Islet of Langerhans (tissue), 1 donor: ENCODE results near the gene SLC25A47.
"Not testable (repeated sequence)": the region's sequence is repeated elsewhere in the genome, so short reads cannot be mapped to it uniquely, and the experiment has no call there.

Experiments used
- FAIRE-seq: peaks from one replicate; lab custom pipeline; 2011; peaks lifted over from hg19 to GRCh38; lab: Jason Lieb, UNC

The SLC25A47 gene

GRCh38 chr14:100290607-100291304 lies 32.4 kb upstream of the SLC25A47 start:
- no peak for FAIRE-seq

DNA sequence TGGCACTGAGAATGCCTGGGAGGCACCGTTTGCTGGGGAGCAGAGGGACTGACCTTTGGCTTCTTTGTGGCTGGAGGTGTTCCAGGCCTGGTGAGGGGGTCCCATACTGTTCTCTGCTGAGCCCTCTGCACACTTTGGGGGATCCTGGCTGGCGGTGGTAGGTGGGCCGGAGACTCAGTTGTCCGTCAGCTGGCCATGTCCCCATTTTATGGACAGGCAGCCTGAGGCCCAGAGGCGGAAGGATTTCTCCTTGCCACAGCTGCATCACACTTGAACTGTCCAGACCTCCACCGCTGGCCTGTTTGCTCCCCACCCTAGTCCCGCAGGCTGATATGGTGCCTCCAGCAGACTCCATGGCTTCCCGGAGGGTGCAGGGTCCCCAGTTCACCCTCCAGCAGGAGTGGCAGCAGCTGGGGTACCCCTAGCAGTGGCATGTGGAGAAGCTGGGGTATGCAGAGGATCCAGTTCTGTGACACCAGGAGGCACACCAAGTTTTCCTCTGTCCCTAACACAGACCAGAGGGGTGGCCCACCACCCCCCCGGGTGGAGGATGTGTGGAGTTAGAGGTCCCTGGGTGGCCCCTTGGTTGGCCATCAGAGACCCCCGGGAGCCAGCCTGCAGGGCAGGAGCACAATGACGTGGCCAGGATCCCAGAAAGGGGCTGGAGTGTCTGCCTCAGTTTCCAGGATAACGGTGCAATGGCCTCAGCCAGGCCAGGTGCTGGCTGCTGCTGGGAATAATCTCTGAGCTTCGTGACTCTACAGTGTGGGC lies 31.6 kb upstream of the SLC25A47 start:
- no peak for FAIRE-seq

DNA sequence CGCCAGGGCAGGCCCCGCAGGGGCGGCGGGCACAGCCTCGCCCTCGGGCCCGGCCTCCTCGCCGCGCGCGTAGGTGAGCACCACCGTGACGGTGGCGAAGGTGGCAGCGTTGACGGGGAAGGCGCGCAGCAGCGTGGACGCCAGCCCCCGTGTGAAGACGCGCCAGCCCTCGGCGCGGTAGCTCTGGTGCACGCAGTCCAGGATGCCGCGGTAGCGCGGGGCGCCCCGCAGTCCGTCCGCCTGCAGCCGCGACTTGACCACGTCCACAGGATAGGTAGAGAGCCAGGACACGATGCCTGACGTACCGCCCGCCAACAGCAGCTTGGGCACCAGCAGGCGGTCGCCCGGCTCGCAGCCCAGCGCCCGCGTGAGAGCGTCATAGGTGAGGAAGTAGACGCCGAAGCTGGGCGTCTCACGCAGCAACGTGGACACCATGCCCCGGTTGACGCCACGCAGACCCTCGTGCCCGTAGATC lies 30.8 kb upstream of the SLC25A47 start:
- no peak for FAIRE-seq

GRCh38 chr14:100292776-100293461 lies 30.2 kb upstream of the SLC25A47 start:
- FAIRE-seq = no peak

DNA sequence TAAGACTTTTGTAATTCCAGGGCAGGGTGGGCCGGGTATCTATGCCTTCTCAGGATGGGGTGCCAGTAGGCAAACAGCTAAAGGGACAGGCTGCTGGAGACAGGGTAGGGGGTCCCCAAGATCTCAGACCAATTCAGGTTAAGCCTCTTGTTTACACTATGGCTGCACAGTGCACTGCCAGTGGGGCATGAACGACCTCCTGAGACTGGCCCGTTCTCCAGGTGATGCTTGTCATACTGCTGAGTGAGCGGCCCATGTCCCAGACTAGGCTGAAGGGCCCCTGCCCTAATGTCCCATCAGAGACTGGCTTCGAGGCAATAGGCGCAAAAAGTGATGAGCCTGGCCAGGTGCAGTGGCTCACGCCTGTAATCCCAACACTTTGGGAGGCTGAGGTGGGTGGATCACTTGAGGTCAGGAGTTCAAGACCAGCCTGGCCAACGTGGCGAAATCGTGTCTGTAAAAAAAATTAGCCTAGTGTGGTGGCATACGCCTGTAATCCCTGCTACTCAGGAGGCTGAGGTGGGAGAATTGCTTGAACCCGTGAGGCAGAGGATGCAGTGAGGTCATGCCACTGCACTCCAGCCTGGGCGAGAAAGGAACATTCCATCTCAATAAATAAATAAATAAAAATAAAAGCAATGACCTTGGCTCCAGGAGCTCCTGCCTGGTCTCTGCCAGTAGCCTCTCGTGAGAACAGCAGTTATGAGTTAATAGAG lies 29.5 kb upstream of the SLC25A47 start:
- FAIRE-seq = no peak

DNA sequence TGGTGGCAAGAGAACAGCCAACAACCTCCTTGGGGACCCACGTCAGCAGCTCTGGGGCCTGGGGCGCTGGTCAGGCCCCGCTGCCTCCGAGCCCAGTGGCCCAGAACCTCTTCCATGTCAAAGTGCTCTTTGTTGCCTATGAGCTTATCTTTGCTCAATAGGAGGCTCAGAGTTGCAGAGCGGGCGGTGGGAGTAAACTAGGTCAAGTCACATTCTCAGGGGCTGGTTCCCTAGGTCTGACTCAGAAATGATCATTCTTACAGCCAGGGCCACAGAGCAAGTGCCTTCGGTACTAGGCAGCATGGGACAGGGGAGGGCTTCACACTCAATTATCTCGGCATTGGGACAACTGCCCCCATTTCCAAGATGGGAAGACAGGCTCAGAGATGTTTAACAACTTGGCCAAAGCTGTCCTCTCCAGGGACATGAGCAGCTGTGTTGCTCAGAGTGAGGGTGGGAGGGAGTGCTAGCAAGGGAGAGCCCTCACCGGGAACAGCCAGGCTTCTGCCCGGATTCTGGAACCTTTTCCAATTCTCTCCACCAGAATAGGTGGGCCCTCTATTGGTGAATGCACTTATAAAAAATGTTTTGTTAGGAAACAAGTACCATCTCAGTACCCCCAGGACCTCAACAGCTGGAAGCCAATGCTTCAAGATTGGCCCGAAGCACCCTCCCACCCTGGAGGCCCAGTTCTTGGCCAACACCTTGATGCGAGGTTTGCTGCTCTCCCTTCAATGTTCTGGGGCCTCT lies 28.8 kb upstream of the SLC25A47 start:
- no peak for FAIRE-seq

- no peak for FAIRE-seq
Observed at GRCh38 chr14:100294963-100295330, 28.2 kb upstream of the SLC25A47 start.

- no peak for FAIRE-seq
Observed at GRCh38 chr14:100295376-100296105, 27.6 kb upstream of the SLC25A47 start.

- no peak for FAIRE-seq
Observed at GRCh38 chr14:100296106-100296651, 27.0 kb upstream of the SLC25A47 start.

- FAIRE-seq = not testable (repeated sequence)
Observed at GRCh38 chr14:100296729-100297128, 26.4 kb upstream of the SLC25A47 start.

- no peak for FAIRE-seq
Observed at GRCh38 chr14:100297320-100298300, 25.5 kb upstream of the SLC25A47 start.

GRCh38 chr14:100298551-100299237 lies 24.4 kb upstream of the SLC25A47 start:
- FAIRE-seq = no peak

DNA sequence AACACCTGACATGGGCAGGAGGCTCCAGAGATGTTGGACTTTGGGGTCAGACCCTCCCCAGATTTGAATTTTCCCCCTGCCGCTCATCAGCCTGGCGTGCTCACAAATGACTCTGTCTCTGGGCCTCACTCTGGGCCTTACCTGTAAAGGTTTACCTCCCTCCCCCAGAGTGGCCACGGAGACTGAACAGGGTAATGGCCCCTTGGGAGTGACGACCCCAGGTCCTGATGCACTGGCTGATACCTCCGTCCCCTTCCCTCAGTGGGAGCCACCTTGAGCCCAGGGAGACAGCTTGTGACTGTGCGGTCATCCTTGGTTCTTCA lies 23.9 kb upstream of the SLC25A47 start:
- no peak for FAIRE-seq

DNA sequence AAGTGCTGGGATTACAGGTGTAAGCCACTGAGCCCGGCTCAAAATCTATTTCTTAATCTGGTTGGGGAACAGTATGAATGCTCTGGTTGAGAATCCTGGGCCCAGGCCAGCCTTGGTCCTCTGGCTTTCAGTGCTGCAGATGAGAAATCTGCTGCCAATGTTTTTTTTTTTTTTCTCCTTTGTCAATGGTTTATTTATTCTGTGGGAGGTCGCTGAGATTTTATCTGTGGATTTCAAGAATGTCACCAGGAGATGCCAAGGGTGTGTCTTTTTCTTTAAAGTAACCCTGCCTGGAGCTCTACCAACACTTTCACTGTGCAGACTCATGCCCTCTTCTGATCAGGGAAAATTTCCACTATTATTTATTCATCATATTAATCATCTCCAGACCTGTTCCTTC lies 20.5 kb upstream of the SLC25A47 start:
- FAIRE-seq = no peak

DNA sequence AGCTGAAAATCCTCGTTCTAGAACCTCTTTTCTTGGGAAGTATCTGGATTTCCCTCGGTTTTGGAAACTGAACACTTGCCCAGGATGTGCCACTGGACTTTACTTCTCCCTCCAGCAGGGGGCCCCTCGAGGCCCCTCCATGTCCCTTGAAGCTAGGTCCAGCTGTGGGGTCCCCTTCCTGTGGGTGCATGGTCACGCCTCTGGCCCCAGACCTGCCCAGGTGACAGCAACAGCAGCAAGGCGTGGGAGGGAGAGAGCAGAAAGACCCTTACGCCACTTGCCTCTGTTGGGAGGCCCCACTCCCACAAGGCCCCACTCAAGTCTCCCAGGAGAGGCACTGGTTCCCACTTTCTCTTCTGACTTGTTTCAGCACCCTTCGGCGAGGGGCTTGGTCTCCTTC lies 20.0 kb upstream of the SLC25A47 start:
- FAIRE-seq = no peak

DNA sequence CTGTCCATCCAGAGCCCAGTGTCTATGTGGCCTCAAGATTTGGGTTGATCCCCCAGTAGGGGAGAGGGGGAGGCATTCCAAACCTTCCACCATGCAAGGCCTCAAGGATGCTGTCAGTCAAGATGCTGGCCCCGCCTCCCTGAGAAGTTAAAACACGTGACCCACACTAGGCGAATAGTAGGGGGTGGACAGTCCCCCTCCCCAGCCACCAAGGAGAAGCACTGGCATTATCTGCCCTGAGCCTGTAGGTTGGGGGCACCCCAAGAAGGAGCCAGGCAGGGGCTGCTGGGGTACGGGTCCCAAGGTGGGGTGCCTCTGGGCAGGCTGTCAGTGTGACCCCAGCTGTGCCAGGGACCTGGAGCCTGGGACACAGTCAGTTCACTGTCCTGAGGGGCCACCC lies 19.2 kb upstream of the SLC25A47 start:
- FAIRE-seq = no peak

DNA sequence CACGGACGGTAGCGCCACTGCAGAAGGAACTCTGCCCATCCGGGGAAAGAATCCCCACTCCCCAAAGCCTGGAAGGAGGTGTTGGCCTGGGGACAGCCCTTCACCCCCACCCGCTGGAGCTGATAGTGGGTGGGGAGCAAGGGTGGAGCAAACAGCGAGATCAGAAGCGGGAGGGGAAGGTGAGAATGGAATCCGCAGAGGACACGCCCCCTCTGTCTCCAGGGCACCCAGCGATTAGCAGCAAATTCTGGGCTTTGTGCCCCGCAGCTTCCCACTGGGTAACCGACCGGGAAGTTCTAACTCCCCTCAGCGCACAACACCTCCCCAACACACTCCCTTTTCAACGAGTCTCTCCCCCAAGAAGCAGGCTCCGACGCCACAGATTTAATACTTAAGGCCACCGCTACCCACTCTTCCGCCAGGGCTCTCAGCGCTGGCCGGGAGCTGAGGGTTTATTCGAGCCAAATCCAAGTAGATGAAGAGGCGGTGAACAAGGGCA lies 18.3 kb upstream of the SLC25A47 start:
- no peak for FAIRE-seq

DNA sequence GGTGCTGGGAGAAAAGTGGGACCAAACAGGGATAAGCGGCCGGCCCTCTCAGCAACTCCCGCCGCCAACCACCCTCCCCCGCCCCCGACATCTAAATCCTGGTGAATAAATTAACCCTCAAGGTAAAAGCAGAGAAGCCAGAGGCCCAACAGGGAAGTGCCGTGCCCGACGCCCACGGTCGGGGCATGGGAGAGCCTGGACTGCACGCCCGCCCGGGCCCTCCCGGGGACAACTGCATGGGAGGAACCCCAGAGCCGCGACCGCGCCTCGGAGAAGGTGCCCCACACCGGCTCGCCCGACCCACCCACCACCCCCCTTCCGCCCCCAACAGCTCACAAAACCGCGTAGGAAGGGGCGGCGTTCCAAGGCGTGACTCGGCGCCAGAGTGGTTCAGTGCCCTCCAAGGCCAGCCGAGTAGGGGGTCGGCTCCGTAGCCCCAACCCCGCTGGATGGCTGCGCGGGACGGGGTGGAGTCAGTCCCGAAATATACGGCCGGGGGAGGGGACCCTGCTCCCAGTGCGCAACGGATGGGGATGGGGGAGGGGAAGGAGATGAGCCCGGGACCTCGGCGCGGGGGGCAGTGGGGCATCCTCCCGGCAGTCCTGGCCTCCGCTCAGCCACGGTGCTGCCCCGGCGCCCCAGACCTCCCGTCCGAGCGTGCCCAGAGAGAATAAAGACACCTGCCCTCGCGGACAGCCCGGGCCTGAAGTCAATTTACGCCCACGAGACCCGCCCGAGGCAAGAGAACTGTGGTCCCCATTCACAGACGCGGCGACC lies 17.6 kb upstream of the SLC25A47 start:
- no peak for FAIRE-seq
